Calu3 (cell line): ENCODE results near the gene EIF6. TPM values are rescaled to one million over a fixed set of nuclear protein-coding genes. Genes with fewer than 3 reads are reported as not detected.

ENCODE experiments used
- BruUV-seq: library from RNA; stranded (reverse); fragments of 400-500 nt; replicated peaks from 2 replicates; lab custom pipeline; 2021; lab: Mats Ljungman, UMichigan
- CTCF ChIA-PET: fragments of 300-600 bp; sonication (Branson Sonifier 250); formaldehyde crosslinking; loops from one replicate; lab custom pipeline; 2022; ENCODE audit warnings: antibody characterized with exemption; lab: Charles Lee
- DNase-seq: peaks from one replicate; pipeline ENCODE4 v3.0.0; 2022
- H3K27ac Mint-ChIP-seq: one replicate; pipeline ENCODE4 v1.8.0; 2022; ENCODE audit warnings: mixed read lengths; ENCODE audit not compliant: unreplicated experiment
- H3K27me3 Mint-ChIP-seq: one replicate; pipeline ENCODE4 v1.8.0; 2022; ENCODE audit warnings: mixed read lengths; ENCODE audit not compliant: unreplicated experiment
- H3K36me3 Mint-ChIP-seq: one replicate; pipeline ENCODE4 v1.8.0; 2022; ENCODE audit warnings: mild to moderate bottlenecking, moderate library complexity, mixed read lengths; ENCODE audit not compliant: insufficient read depth, unreplicated experiment
- H3K4me1 Mint-ChIP-seq: one replicate; pipeline ENCODE4 v1.8.0; 2022; ENCODE audit warnings: mild to moderate bottlenecking, low read depth, mixed read lengths; ENCODE audit not compliant: unreplicated experiment
- H3K4me3 Mint-ChIP-seq: one replicate; pipeline ENCODE4 v1.8.0; 2022; ENCODE audit warnings: mild to moderate bottlenecking, low read depth, moderate library complexity, mixed read lengths; ENCODE audit not compliant: unreplicated experiment
- H3K9me3 Mint-ChIP-seq: one replicate; pipeline ENCODE4 v1.8.0; 2022; ENCODE audit warnings: low read depth, mixed read lengths; ENCODE audit not compliant: unreplicated experiment
- CTCF ChIP-seq: fragments of 200-600 bp; IDR thresholded peaks from one replicate; pipeline ENCODE4 v1.8.0; 2022; ENCODE audit warnings: antibody characterized with exemption; ENCODE audit not compliant: unreplicated experiment
- intact Hi-C: fragments of 100-400 bp; cut with micrococcal nuclease; formaldehyde crosslinking; loops from one replicate; pipeline ENCODE4 v1.10.0; 2022; ENCODE audit not compliant: unreplicated experiment
- total RNA-seq: library from RNA; stranded (reverse); gene quantifications from 2 replicates; pipeline ENCODE4 v1.2.3, GENCODE V29; 2022

EIF6 gene
- total RNA-seq, 1 experiment from 2014 or later: 271 TPM

GRCh38 chr20:35275741-35276251, 8.8 kb downstream of the EIF6 start:
- Mint-ChIP-seq H3K36me3 (peaks cover 82% of the 10 kb centered on the region), H3K9me3 (no peaks in the 10 kb centered on the region), H3K4me3 (peak overlapping the region; percentile 85), H3K27me3 (no peaks in the 10 kb centered on the region), H3K27ac (peak overlapping the region; percentile 95), H3K4me1 (peaks cover 25% of the 10 kb centered on the region)
- intact Hi-C loops: no loop called here
- no peak for TF ChIP-seq CTCF
- CTCF ChIA-PET: interaction anchor here (0.6 to 2.7 kb wide), 4 partner anchors 9 to 131 kb away, joined by 3 to 18 read pairs (median 3); partner anchors contain the start of gene EIF6
- DNase-seq: no peak
- no TSS peak for BruUV-seq

- no peaks in the 10 kb centered on the region for H3K9me3 Mint-ChIP-seq
- no peaks in the 10 kb centered on the region for H3K27me3 Mint-ChIP-seq
- CTCF ChIA-PET: no interaction called here
- no peak for DNase-seq
- H3K4me1 Mint-ChIP-seq: peaks cover 19% of the 10 kb centered on the region
- H3K4me3 Mint-ChIP-seq: no peak overlapping the region
- intact Hi-C loops: no loop called here
- peaks cover 74% of the 10 kb centered on the region for H3K36me3 Mint-ChIP-seq
- no peak for TF ChIP-seq CTCF
- no peak overlapping the region for H3K27ac Mint-ChIP-seq
- BruUV-seq: no TSS peak
Observed at GRCh38 chr20:35274172-35275092, 10.1 kb downstream of the EIF6 start.

GRCh38 chr20:35273449-35274171, 11.0 kb downstream of the EIF6 start:
- no peak overlapping the region for H3K27ac Mint-ChIP-seq
- no peaks in the 10 kb centered on the region for H3K27me3 Mint-ChIP-seq
- TF ChIP-seq CTCF: no peak
- BruUV-seq: no TSS peak
- CTCF ChIA-PET: interaction anchor here (0.6 to 4.8 kb wide), 3 partner anchors 129 to 166 kb away, joined by 3 to 50 read pairs (median 4); no protein-coding TSS in a partner anchor
- intact Hi-C loops: no loop called here
- H3K4me3 Mint-ChIP-seq: no peak overlapping the region
- peaks cover 16% of the 10 kb centered on the region for H3K4me1 Mint-ChIP-seq
- no peaks in the 10 kb centered on the region for H3K9me3 Mint-ChIP-seq
- H3K36me3 Mint-ChIP-seq: peaks cover 71% of the 10 kb centered on the region
- no peak for DNase-seq

- Mint-ChIP-seq H3K27me3 (no peaks in the 10 kb centered on the region), H3K4me3 (no peak overlapping the region), H3K4me1 (peaks cover 9% of the 10 kb centered on the region), H3K27ac (no peak overlapping the region), H3K9me3 (no peaks in the 10 kb centered on the region), H3K36me3 (peaks cover 54% of the 10 kb centered on the region)
- no peak for DNase-seq
- no TSS peak for BruUV-seq
- CTCF ChIA-PET: interaction anchor here (0.9 to 4.8 kb wide), 2 partner anchors 9 to 127 kb away, joined by 3 to 50 read pairs; no protein-coding TSS in a partner anchor
- intact Hi-C loops: no loop called here
- TF ChIP-seq CTCF: no peak
Observed at GRCh38 chr20:35271904-35272303, 12.7 kb downstream of the EIF6 start.
